H1 (cell line): Measurements from ENCODE around the gene STAG1. TPM values are rescaled to one million over a fixed set of nuclear protein-coding genes. Genes with fewer than 3 reads are reported as not detected.

Experiments
- CTCF ChIA-PET: fragments of 300-600 bp; sonication (Branson Sonifier 250); formaldehyde crosslinking; loops from one replicate; lab custom pipeline; 2021; ENCODE audit not compliant: partially characterized antibody; lab: Charles Lee
- POLR2A ChIA-PET: fragments of 300-600 bp; sonication (Branson Sonifier 250); formaldehyde crosslinking; loops from one replicate; lab custom pipeline; 2021; ENCODE audit warnings: inconsistent platforms; ENCODE audit not compliant: partially characterized antibody; lab: Charles Lee
- DNase-seq, 2 experiments: peaks; one replicate each; pipeline versions ENCODE4 v3.0.0 to v3.0.0-alpha.2; 2010 to 2022; ENCODE audit warnings: low spot score in 2 of 2, low read depth in 1 of 2, mixed read lengths in 1 of 2
- FAIRE-seq: peaks from 2 replicates; lab custom pipeline; 2011; peaks lifted over from hg19 to GRCh38; lab: Jason Lieb, UNC
- H2AFZ ChIP-seq: 2 replicates; pipeline ENCODE4 v1.8.1; 2012; ENCODE audit warnings: low read length, inconsistent platforms
- H2AK5ac ChIP-seq: 2 replicates; pipeline ENCODE4 v1.6.1; 2013; ENCODE audit warnings: low read depth, low read length
- H2BK120ac ChIP-seq: replicated peaks from 2 replicates; pipeline ENCODE3; 2013; ENCODE audit warnings: low read depth, low read length, inconsistent platforms
- H2BK12ac ChIP-seq: 2 replicates; pipeline ENCODE4 v1.6.1; 2013; ENCODE audit warnings: low read depth, low read length
- H2BK15ac ChIP-seq: 2 replicates; pipeline ENCODE4 v1.6.1; 2013; ENCODE audit warnings: low read length
- H2BK20ac ChIP-seq: 2 replicates; pipeline ENCODE4 v1.6.1; 2013; ENCODE audit warnings: low read length
- H2BK5ac ChIP-seq: 2 replicates; pipeline ENCODE4 v1.6.1; 2013; ENCODE audit warnings: low read depth, low read length
- H3K14ac ChIP-seq: 2 replicates; pipeline ENCODE4 v1.6.1; 2013; ENCODE audit warnings: inconsistent platforms; ENCODE audit not compliant: insufficient read length
- H3K18ac ChIP-seq: 2 replicates; pipeline ENCODE4 v1.6.1; 2013; ENCODE audit warnings: low read length; ENCODE audit errors: extremely low read depth
- H3K23ac ChIP-seq: 2 replicates; pipeline ENCODE4 v1.6.1; 2013; ENCODE audit warnings: inconsistent platforms; ENCODE audit not compliant: insufficient read length
- H3K23me2 ChIP-seq: 2 replicates; pipeline ENCODE4 v1.6.1; 2013; ENCODE audit warnings: low read depth, low read length
- H3K27ac ChIP-seq: 2 replicates; pipeline ENCODE4 v1.6.1; 2011; ENCODE audit warnings: low read depth, low read length, inconsistent platforms
- H3K27me3 ChIP-seq, 4 experiments: replicated peaks in 1 of 4; 1 replicate in 1 of 4; 2 replicates in 3 of 4; pipeline versions ENCODE4 v1.6.1 to v1.8.1; 2011 to 2013; ENCODE audit warnings: low read length in 3 of 4, mild to moderate bottlenecking in 3 of 4, inconsistent platforms in 2 of 4, mixed read lengths in 2 of 4, moderate library complexity in 1 of 4; ENCODE audit not compliant: control insufficient read depth in 3 of 4, insufficient read depth in 3 of 4; ENCODE audit errors: extremely low read depth in 1 of 4
- H3K36me3 ChIP-seq, 4 experiments: 2 replicates each; pipeline versions ENCODE4 v1.6.1 to v1.8.1; 2011 to 2013; ENCODE audit warnings: mild to moderate bottlenecking in 4 of 4, low read length in 3 of 4, moderate library complexity in 2 of 4, control low read depth in 1 of 4, inconsistent platforms in 1 of 4; ENCODE audit not compliant: insufficient read depth in 4 of 4, control insufficient read depth in 2 of 4
- H3K4ac ChIP-seq: replicated peaks from 2 replicates; pipeline ENCODE3; 2013; ENCODE audit warnings: low read length, low read depth, mixed read lengths, inconsistent platforms; ENCODE audit not compliant: insufficient read length
- H3K4me1 ChIP-seq, 4 experiments: replicated peaks in 1 of 4; 1 replicate in 1 of 4; 2 replicates in 3 of 4; pipeline versions ENCODE4 v1.6.1 to v1.8.1; 2011 to 2013; ENCODE audit warnings: low read length in 3 of 4, inconsistent platforms in 2 of 4, mixed read lengths in 1 of 4; ENCODE audit not compliant: insufficient read depth in 4 of 4, control insufficient read depth in 3 of 4
- H3K4me2 ChIP-seq, 2 experiments: 2 replicates each; pipeline versions ENCODE4 v1.6.1 to v1.8.1; 2011 to 2013; ENCODE audit warnings: low read depth in 2 of 2, low read length in 2 of 2, control low read depth in 1 of 2, inconsistent platforms in 1 of 2, mild to moderate bottlenecking in 1 of 2; ENCODE audit not compliant: insufficient read depth in 1 of 2
- H3K4me3 ChIP-seq, 4 experiments: fragments of 200-600, 300-600 bp in 1 of 4; sonication (generic), shearing (Covaris generic), sonication (Bioruptor Twin) in 1 of 4; 2 replicates each; pipeline versions ENCODE4 v1.5.1 to v1.8.1; 2011 to 2016; ENCODE audit warnings: low read length in 4 of 4, low read depth in 3 of 4, control low read depth in 2 of 4, inconsistent platforms in 2 of 4, mild to moderate bottlenecking in 2 of 4, mixed read lengths in 1 of 4, moderate library complexity in 1 of 4; ENCODE audit not compliant: insufficient read depth in 2 of 4; ENCODE audit errors: extremely low read depth in 1 of 4
- H3K56ac ChIP-seq: replicated peaks from 2 replicates; pipeline ENCODE3; 2013; ENCODE audit warnings: low read depth, mild to moderate bottlenecking, mixed read lengths, low read length, inconsistent platforms; ENCODE audit not compliant: insufficient read length
- H3K79me1 ChIP-seq: 2 replicates; pipeline ENCODE4 v1.6.1; 2013; ENCODE audit warnings: low read depth, low read length, control low read depth
- H3K79me2 ChIP-seq, 2 experiments: 2 replicates each; pipeline versions ENCODE4 v1.6.1 to v1.8.1; 2012 to 2013; ENCODE audit warnings: low read length in 2 of 2, mild to moderate bottlenecking in 2 of 2, inconsistent platforms in 1 of 2; ENCODE audit not compliant: insufficient read depth in 2 of 2, control insufficient read depth in 1 of 2
- H3K9ac ChIP-seq, 4 experiments: replicated peaks in 1 of 4; 1 replicate in 1 of 4; 2 replicates in 3 of 4; pipeline versions ENCODE4 v1.6.1 to v1.8.1; 2011 to 2013; ENCODE audit warnings: low read depth in 3 of 4, low read length in 3 of 4, control low read depth in 2 of 4, mild to moderate bottlenecking in 2 of 4, moderate library complexity in 2 of 4, inconsistent platforms in 1 of 4; ENCODE audit errors: extremely low read depth in 1 of 4
- H3K9me3 ChIP-seq, 2 experiments: 2 replicates each; pipeline versions ENCODE4 v1.6.1 to v1.8.1; 2012 to 2013; ENCODE audit warnings: mild to moderate bottlenecking in 2 of 2, moderate library complexity in 2 of 2, control low read depth in 1 of 2, inconsistent platforms in 1 of 2, low read depth in 1 of 2, low read length in 1 of 2, mixed read lengths in 1 of 2; ENCODE audit not compliant: insufficient read depth in 2 of 2
- H4K20me1 ChIP-seq, 2 experiments: replicated peaks in 1 of 2; 2 replicates each; pipeline versions ENCODE3 to v1.8.1; 2011 to 2013; ENCODE audit warnings: inconsistent platforms in 2 of 2, low read length in 2 of 2, mild to moderate bottlenecking in 1 of 2; ENCODE audit not compliant: insufficient read depth in 2 of 2, control insufficient read depth in 1 of 2
- H4K5ac ChIP-seq: 2 replicates; pipeline ENCODE4 v1.6.1; 2013; ENCODE audit warnings: low read length, low read depth, mixed read lengths, inconsistent platforms; ENCODE audit not compliant: insufficient read length
- H4K8ac ChIP-seq: 2 replicates; pipeline ENCODE4 v1.8.0; 2013; ENCODE audit warnings: mild to moderate bottlenecking, moderate library complexity, low read length, inconsistent platforms; ENCODE audit not compliant: insufficient read depth; ENCODE audit errors: extremely low read depth
- H4K91ac ChIP-seq: replicated peaks from 2 replicates; pipeline ENCODE3; 2013; ENCODE audit warnings: low read length, mixed read lengths, inconsistent platforms; ENCODE audit not compliant: insufficient read length
- KDM5A ChIP-seq: fragments of 200-600 bp; IDR thresholded peaks from 2 replicates; pipeline ENCODE4 v1.7.1; 2012; ENCODE audit warnings: mild to moderate bottlenecking, low read length, inconsistent platforms, mixed read lengths
- NANOG ChIP-seq: IDR thresholded peaks from 2 replicates; pipeline ENCODE4 v1.6.1; 2011; ENCODE audit warnings: low read length, low read depth, mild to moderate bottlenecking, inconsistent platforms; ENCODE audit not compliant: insufficient read depth, poor library complexity, severe bottlenecking
- RAD21 ChIP-seq, 2 experiments: IDR thresholded peaks in 1 of 2; conservative IDR thresholded peaks in 1 of 2; 2 replicates each; pipeline ENCODE4 v1.6.1; 2011; ENCODE audit warnings: low read depth in 2 of 2, low read length in 2 of 2, improper control_type of control experiment in 1 of 2, inconsistent platforms in 1 of 2, mild to moderate bottlenecking in 1 of 2, moderate library complexity in 1 of 2
- TBP ChIP-seq: IDR thresholded peaks from 2 replicates; pipeline ENCODE4 v1.6.1; 2011; ENCODE audit warnings: low read depth, low read length, improper control_type of control experiment
- USF2 ChIP-seq: IDR thresholded peaks from 2 replicates; pipeline ENCODE4 v1.6.1; 2011; ENCODE audit warnings: low read length, improper control_type of control experiment
- WGBS, 2 experiments: shearing (Covaris generic) in 1 of 2; methylation state at CpG; one replicate each; pipeline versions ENCODE4 v1.1.6 to v1.1.7; 2013 to 2015; ENCODE audit warnings: low lambda C conversion rate in 2 of 2, mixed read lengths in 2 of 2, inconsistent platforms in 1 of 2, low coverage in 1 of 2, missing lambda C conversion rate in 1 of 2; ENCODE audit not compliant: insufficient replicate concordance in 2 of 2, insufficient coverage in 1 of 2, insufficient read length in 1 of 2; ENCODE audit errors: extremely low coverage in 1 of 2, missing lambda C conversion rate in 1 of 2; 5-methylcytosine and 5-hydroxymethylcytosine counted together
- polyA plus RNA-seq, 7 experiments: library from polyadenylated mRNA; depleted of rRNA in 3 of 7; stranded (reverse) in 5 of 7; unstranded in 2 of 7; fragments of >200 nt in 5 of 7; fragments of 200-250 nt in 2 of 7; gene quantifications; 1 replicate in 5 of 7; 2 replicates in 1 of 7; 4 replicates in 1 of 7; pipeline versions ENCODE4 v1.2.1 to v1.2.3, GENCODE V29; 2011 to 2013; ENCODE audit warnings: missing spikeins in 2 of 7, mixed read lengths in 2 of 7
- total RNA-seq: library from RNA; stranded (reverse); fragmentation: NEBNext Ultra II Directional; extraction: Animal tissue kit (Norgen Biotek cat#: 25700); gene quantifications from 2 replicates; pipeline ENCODE4 v1.2.1, GENCODE V29; 2021

STAG1 gene
- total and polyA plus RNA-seq, 2 of the 8 experiments (the other 6 are each of a cell fraction or from before 2014, with no cell fraction given), result 4.6 to 23.4 TPM

- no peak overlapping the region for H2BK15ac ChIP-seq
- ChIA-PET POLR2A (interaction anchor here (1.0 to 1.3 kb wide), 3 partner anchors 11 to 209 kb away, joined by 3 to 4 read pairs (median 3); partner anchors contain the start of gene IL20RB), CTCF (interaction anchor here (0.7 to 1.8 kb wide), 3 partner anchors 265 to 386 kb away, joined by 3 to 5 read pairs (median 4); no protein-coding TSS in a partner anchor)
- no peak overlapping the region for H3K23ac ChIP-seq
- H3K4me2 ChIP-seq, result no peak overlapping the region
- H4K8ac ChIP-seq, result no peak overlapping the region
- H3K9me3 ChIP-seq, result no peaks in the 10 kb centered on the region
- H2BK5ac ChIP-seq, result no peak overlapping the region
- no peak overlapping the region for H2AFZ ChIP-seq
- no peak overlapping the region for H3K9ac ChIP-seq
- H3K4me3 ChIP-seq, result no peak overlapping the region
- H4K91ac ChIP-seq, result no peak overlapping the region
- peaks cover 13 to 70% of the 10 kb centered on the region in 2 experiments for H3K79me2 ChIP-seq
- H3K4me1 ChIP-seq, result peaks cover 3 to 19% (median 7%) of the 10 kb centered on the region in 4 experiments; a peak in 5 of 7 replicates
- H2BK20ac ChIP-seq, result no peak overlapping the region
- FAIRE-seq, result no peak
- no peak overlapping the region for H3K56ac ChIP-seq
- no peaks in the 10 kb centered on the region for H3K27me3 ChIP-seq
- 0 out of 2 replicates have a peak overlapping the region, but pooled peaks have one; percentile 38 for H3K18ac ChIP-seq
- no peak overlapping the region; the same call in 1 of the 2 replicates for H2BK12ac ChIP-seq
- no peaks in the 10 kb centered on the region for H3K79me1 ChIP-seq
- WGBS, 2 experiments, result 88% methylated on average over 4 of the region's 4 CpGs; no CpG with 5 or more reads in 1 of the 2 experiments
- H3K4ac ChIP-seq, result no peak overlapping the region
- H4K20me1 ChIP-seq, result peaks cover 0 to 4% of the 10 kb centered on the region in 2 experiments
- peaks cover 8% of the 10 kb centered on the region for H3K23me2 ChIP-seq
- no peak overlapping the region for H2BK120ac ChIP-seq
- H3K27ac ChIP-seq, result no peak overlapping the region
- no peak overlapping the region for H4K5ac ChIP-seq
- H3K36me3 ChIP-seq, result no peaks in the 10 kb centered on the region
- H3K14ac ChIP-seq, result no peak overlapping the region
- no peak overlapping the region for H2AK5ac ChIP-seq
- DNase-seq, result no peak
- no peak for TF ChIP-seq NANOG
- TF ChIP-seq RAD21 (IDR thresholded peaks at IDR 0.05 in 1 of 2, conservative IDR thresholded peaks at IDR 0.05 in 1 of 2; ENCODE audit: low read depth in 2 of 2, low read length in 2 of 2), result no peak
- no peak for TF ChIP-seq USF2
- TF ChIP-seq TBP, result no peak
- no peak for TF ChIP-seq KDM5A
Observed at GRCh38 chr3:136749091-136749490, 3.1 kb downstream of the STAG1 start.
